Liver (tissue), 3 donors: ENCODE measurements around the gene TYRO3.

ENCODE experiments used
- TF ChIP-seq, protein P1 (sequence below): IDR thresholded peaks from 2 replicates; pipeline ENCODE4 v1.6.1; 2016; ENCODE audit warnings: antibody characterized with exemption
- TF ChIP-seq, protein P2 (sequence below): fragments of 150-350 bp; IDR thresholded peaks from 2 replicates; pipeline ENCODE4 v1.5.1; 2017; ENCODE audit warnings: improper control_type of control experiment, low read depth, low read length; ENCODE audit not compliant: missing input control
- donor health status: healthy.
- donor health status: healthy.

DNA sequence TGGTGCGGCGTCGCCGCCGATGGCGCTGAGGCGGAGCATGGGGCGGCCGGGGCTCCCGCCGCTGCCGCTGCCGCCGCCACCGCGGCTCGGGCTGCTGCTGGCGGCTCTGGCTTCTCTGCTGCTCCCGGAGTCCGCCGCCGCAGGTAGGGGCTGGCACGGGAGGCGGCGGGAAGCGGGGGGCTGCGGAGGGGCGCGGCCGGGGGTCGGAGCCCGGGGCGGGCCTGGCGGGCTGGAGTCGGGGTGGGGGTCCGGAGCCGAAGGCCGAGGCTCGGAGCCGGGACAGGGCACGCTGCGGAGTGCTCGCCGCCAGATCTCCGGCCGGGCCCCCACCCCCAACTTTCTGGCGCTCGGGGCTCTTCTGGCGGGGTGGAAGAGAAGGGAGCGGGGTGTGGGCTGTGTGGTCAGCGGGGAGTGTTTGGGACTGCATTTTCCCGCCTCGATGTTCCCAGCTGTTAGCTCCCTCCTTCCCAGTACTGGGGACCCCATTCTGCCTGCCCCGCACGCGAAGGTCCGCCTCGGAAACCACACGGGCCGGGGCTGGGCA is 299 bp downstream of the TYRO3 start:
- TF ChIP-seq, protein P1, sequence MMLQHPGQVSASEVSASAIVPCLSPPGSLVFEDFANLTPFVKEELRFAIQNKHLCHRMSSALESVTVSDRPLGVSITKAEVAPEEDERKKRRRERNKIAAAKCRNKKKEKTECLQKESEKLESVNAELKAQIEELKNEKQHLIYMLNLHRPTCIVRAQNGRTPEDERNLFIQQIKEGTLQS: no peak
- TF ChIP-seq, protein P2, sequence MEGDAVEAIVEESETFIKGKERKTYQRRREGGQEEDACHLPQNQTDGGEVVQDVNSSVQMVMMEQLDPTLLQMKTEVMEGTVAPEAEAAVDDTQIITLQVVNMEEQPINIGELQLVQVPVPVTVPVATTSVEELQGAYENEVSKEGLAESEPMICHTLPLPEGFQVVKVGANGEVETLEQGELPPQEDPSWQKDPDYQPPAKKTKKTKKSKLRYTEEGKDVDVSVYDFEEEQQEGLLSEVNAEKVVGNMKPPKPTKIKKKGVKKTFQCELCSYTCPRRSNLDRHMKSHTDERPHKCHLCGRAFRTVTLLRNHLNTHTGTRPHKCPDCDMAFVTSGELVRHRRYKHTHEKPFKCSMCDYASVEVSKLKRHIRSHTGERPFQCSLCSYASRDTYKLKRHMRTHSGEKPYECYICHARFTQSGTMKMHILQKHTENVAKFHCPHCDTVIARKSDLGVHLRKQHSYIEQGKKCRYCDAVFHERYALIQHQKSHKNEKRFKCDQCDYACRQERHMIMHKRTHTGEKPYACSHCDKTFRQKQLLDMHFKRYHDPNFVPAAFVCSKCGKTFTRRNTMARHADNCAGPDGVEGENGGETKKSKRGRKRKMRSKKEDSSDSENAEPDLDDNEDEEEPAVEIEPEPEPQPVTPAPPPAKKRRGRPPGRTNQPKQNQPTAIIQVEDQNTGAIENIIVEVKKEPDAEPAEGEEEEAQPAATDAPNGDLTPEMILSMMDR: no peak
